ENCODE data around the gene ITGAV. TPM values are rescaled to one million over a fixed set of nuclear protein-coding genes. Genes with fewer than 3 reads are reported as not detected.

Gene ITGAV
- total RNA-seq, 2 experiments from 2014 or later, result 2.9 to 3.7 TPM

- H3K9me3 Mint-ChIP-seq, result peaks cover 10% of the 10 kb centered on the region
- intact Hi-C loops (cut with DNase I, micrococcal nuclease), result no loop called here
- peaks cover 49% of the 10 kb centered on the region for H3K27me3 Mint-ChIP-seq
- Histone ChIP-seq H3K4me3 (ENCODE audit: low read length) (no peak overlapping the region), H3K4me1 (ENCODE audit: insufficient read depth, low read length) (peaks cover 8% of the 10 kb centered on the region), H3K27ac (ENCODE audit: low read depth in 1 of 2, low read length in 2 of 2) (no peak overlapping the region), H3K9me3 (ENCODE audit: control insufficient read depth in 1 of 2, insufficient read depth in 1 of 2, low read length in 2 of 2) (peaks cover 0 to 10% of the 10 kb centered on the region in 2 experiments), H3K27me3 (ENCODE audit: control insufficient read depth in 1 of 2, insufficient read depth in 2 of 2, low read length in 2 of 2) (peaks cover 22 to 29% of the 10 kb centered on the region in 2 experiments), H3K36me3 (ENCODE audit: insufficient read depth, low read length) (no peaks in the 10 kb centered on the region)
- POLR2A ChIA-PET, result no interaction called here
- no peak overlapping the region for H3K27ac Mint-ChIP-seq
- ATAC-seq (ENCODE audit: poor library complexity), result no peak
- TF ChIP-seq, protein P1, sequence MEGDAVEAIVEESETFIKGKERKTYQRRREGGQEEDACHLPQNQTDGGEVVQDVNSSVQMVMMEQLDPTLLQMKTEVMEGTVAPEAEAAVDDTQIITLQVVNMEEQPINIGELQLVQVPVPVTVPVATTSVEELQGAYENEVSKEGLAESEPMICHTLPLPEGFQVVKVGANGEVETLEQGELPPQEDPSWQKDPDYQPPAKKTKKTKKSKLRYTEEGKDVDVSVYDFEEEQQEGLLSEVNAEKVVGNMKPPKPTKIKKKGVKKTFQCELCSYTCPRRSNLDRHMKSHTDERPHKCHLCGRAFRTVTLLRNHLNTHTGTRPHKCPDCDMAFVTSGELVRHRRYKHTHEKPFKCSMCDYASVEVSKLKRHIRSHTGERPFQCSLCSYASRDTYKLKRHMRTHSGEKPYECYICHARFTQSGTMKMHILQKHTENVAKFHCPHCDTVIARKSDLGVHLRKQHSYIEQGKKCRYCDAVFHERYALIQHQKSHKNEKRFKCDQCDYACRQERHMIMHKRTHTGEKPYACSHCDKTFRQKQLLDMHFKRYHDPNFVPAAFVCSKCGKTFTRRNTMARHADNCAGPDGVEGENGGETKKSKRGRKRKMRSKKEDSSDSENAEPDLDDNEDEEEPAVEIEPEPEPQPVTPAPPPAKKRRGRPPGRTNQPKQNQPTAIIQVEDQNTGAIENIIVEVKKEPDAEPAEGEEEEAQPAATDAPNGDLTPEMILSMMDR (IDR thresholded peaks at IDR 0.05), result no peak
- no peaks in the 10 kb centered on the region for H3K36me3 Mint-ChIP-seq (ENCODE audit: low read depth)
- CTCF ChIA-PET, result no interaction called here
- H3K4me1 Mint-ChIP-seq (ENCODE audit: low read depth), result peaks cover 9% of the 10 kb centered on the region
- H3K4me3 Mint-ChIP-seq, result peak overlapping the region; percentile 26
- DNase-seq, result no peak
Observed at GRCh38 chr2:186691900-186692299, 102.0 kb downstream of the ITGAV start.

GRCh38 chr2:186693446-186693832, 103.6 kb downstream of the ITGAV start:
- H3K27me3 Mint-ChIP-seq, result peaks cover 49% of the 10 kb centered on the region
- no peak overlapping the region for H3K27ac ChIP-seq (ENCODE audit: low read depth in 1 of 2, low read length in 2 of 2)
- ChIA-PET CTCF (no interaction called here), POLR2A (interaction anchor here (0.6 kb wide), 1 partner anchor 42 kb away, joined by 3 read pairs; no protein-coding TSS in a partner anchor)
- DNase-seq (no peak), ATAC-seq (ENCODE audit: poor library complexity) (no peak)
- peaks cover 22 to 29% of the 10 kb centered on the region in 2 experiments for H3K27me3 ChIP-seq (ENCODE audit: control insufficient read depth in 1 of 2, insufficient read depth in 2 of 2, low read length in 2 of 2)
- no peaks in the 10 kb centered on the region for H3K36me3 Mint-ChIP-seq (ENCODE audit: low read depth)
- H3K9me3 ChIP-seq (ENCODE audit: control insufficient read depth in 1 of 2, insufficient read depth in 1 of 2, low read length in 2 of 2), result no peaks in the 10 kb centered on the region
- peak overlapping the region; percentile 59 for H3K4me3 ChIP-seq (ENCODE audit: low read length)
- H3K4me1 Mint-ChIP-seq (ENCODE audit: low read depth), result peaks cover 9% of the 10 kb centered on the region
- TF ChIP-seq, protein P1 (IDR thresholded peaks at IDR 0.05), result no peak
- peak overlapping the region; percentile 36 for H3K4me3 Mint-ChIP-seq
- peaks cover 8% of the 10 kb centered on the region for H3K4me1 ChIP-seq (ENCODE audit: insufficient read depth, low read length)
- H3K9me3 Mint-ChIP-seq, result no peaks in the 10 kb centered on the region
- no peaks in the 10 kb centered on the region for H3K36me3 ChIP-seq (ENCODE audit: insufficient read depth, low read length)
- no peak overlapping the region for H3K27ac Mint-ChIP-seq
- intact Hi-C loops (cut with DNase I, micrococcal nuclease), result no loop called here

- Histone ChIP-seq H3K27me3 (ENCODE audit: control insufficient read depth in 1 of 2, insufficient read depth in 2 of 2, low read length in 2 of 2) (peaks cover 22 to 29% of the 10 kb centered on the region in 2 experiments), H3K4me1 (ENCODE audit: insufficient read depth, low read length) (peaks cover 8% of the 10 kb centered on the region), H3K4me3 (ENCODE audit: low read length) (peak overlapping the region; percentile 5), H3K9me3 (ENCODE audit: control insufficient read depth in 1 of 2, insufficient read depth in 1 of 2, low read length in 2 of 2) (no peaks in the 10 kb centered on the region), H3K27ac (ENCODE audit: low read depth in 1 of 2, low read length in 2 of 2) (no peak overlapping the region), H3K36me3 (ENCODE audit: insufficient read depth, low read length) (no peaks in the 10 kb centered on the region)
- POLR2A ChIA-PET, result interaction anchor here (0.7 kb wide), 1 partner anchor 27 kb away, joined by 3 read pairs; no protein-coding TSS in a partner anchor
- Mint-ChIP-seq H3K4me1 (ENCODE audit: low read depth) (peaks cover 9% of the 10 kb centered on the region), H3K36me3 (ENCODE audit: low read depth) (no peaks in the 10 kb centered on the region), H3K27ac (no peak overlapping the region), H3K4me3 (peak overlapping the region; percentile 44), H3K27me3 (peaks cover 65% of the 10 kb centered on the region), H3K9me3 (no peaks in the 10 kb centered on the region)
- DNase-seq, result no peak
- intact Hi-C loops (cut with DNase I, micrococcal nuclease), result no loop called here
- TF ChIP-seq, protein P1 (IDR thresholded peaks at IDR 0.05), result no peak
- ATAC-seq (ENCODE audit: poor library complexity), result no peak
- CTCF ChIA-PET, result no interaction called here
Observed at GRCh38 chr2:186695081-186695756, 105.4 kb downstream of the ITGAV start.

Measured in CD4-positive, alpha-beta T cell (primary cell).